Left renal cortex interstitium (tissue), 4 donors: Measurements from ENCODE around the gene ASPSCR1. TPM values are rescaled to one million over a fixed set of nuclear protein-coding genes. Genes with fewer than 3 reads are reported as not detected.
"Not testable (repeated sequence)": the region's sequence is repeated elsewhere in the genome, so short reads cannot be mapped to it uniquely, and the experiment has no call there.

ENCODE experiments used
- DNase-seq, 4 donors: peaks; one replicate each; pipeline ENCODE4 v3.0.0-alpha.2; 2013; ENCODE audit warnings: low read depth in 4 of 4, low spot score in 2 of 4, missing footprints in 1 of 4
- polyA plus RNA-seq, 4 donors: library from polyadenylated mRNA; unstranded; fragments of 120-200 nt; gene quantifications; one replicate each; pipeline ENCODE4 v1.2.1, GENCODE V29; 2013; ENCODE audit not compliant: insufficient read length in 4 of 4

The ASPSCR1 gene
- polyA plus RNA-seq, 4 donors, result 22.1 to 40.1 (median 35.8) TPM

- no peak for DNase-seq
Measured at GRCh38 chr17:82035956-82036633, 58.7 kb downstream of the ASPSCR1 start.

GRCh38 chr17:82036634-82037091 is 59.2 kb downstream of the ASPSCR1 start:
- no peak for DNase-seq

- peak; percentile 84 to 91 (median 88) for DNase-seq
Measured at GRCh38 chr17:82037092-82037888, 59.9 kb downstream of the ASPSCR1 start, which contains the start of gene DCXR. Gene DCXR (minus strand): TSS chr17:82037697. CDS start chr17:82037682, 15 bp downstream.

GRCh38 chr17:82037889-82038195 is 60.4 kb downstream of the ASPSCR1 start:
- DNase-seq, result no peak

GRCh38 chr17:82038796-82039409 is 61.5 kb downstream of the ASPSCR1 start:
- DNase-seq, result not testable (repeated sequence)

GRCh38 chr17:82039695-82040299 is 62.4 kb downstream of the ASPSCR1 start:
- no peak for DNase-seq

- DNase-seq, result no peak
Measured at GRCh38 chr17:82041144-82041814, 63.9 kb downstream of the ASPSCR1 start.

GRCh38 chr17:82042649-82043048 is 65.2 kb downstream of the ASPSCR1 start:
- DNase-seq, result no peak

- no peak for DNase-seq
Measured at GRCh38 chr17:82043507-82043906, 66.1 kb downstream of the ASPSCR1 start.

- DNase-seq, result no peak
Measured at GRCh38 chr17:82045936-82046484, 68.6 kb downstream of the ASPSCR1 start.

GRCh38 chr17:82046903-82047302 is 69.5 kb downstream of the ASPSCR1 start:
- DNase-seq, result no peak

- no peak for DNase-seq
Measured at GRCh38 chr17:82047379-82047778, 70.0 kb downstream of the ASPSCR1 start.

- no peak for DNase-seq
Measured at GRCh38 chr17:82047914-82048570, 70.6 kb downstream of the ASPSCR1 start.

GRCh38 chr17:82048571-82048971 is 71.1 kb downstream of the ASPSCR1 start:
- DNase-seq, result no peak

- no peak for DNase-seq
Measured at GRCh38 chr17:82049106-82049505, 71.7 kb downstream of the ASPSCR1 start.

- DNase-seq, result no peak
Measured at GRCh38 chr17:82049521-82049971, 72.1 kb downstream of the ASPSCR1 start.

GRCh38 chr17:82050152-82050760 is 72.8 kb downstream of the ASPSCR1 start:
- DNase-seq, result no peak

- no peak for DNase-seq
Measured at GRCh38 chr17:82050761-82051641, 73.6 kb downstream of the ASPSCR1 start.
